CD4-positive, alpha-beta T cell (primary cell): ENCODE data around the gene C2CD4D. TPM values are rescaled to one million over a fixed set of nuclear protein-coding genes. Genes with fewer than 3 reads are reported as not detected.

Experiments used
- ATAC-seq: fragments of 200-7000 bp; cut with Tn5 transposase; one replicate; pipeline ENCODE4 v1.10.0; 2022; ENCODE audit warnings: mild to moderate bottlenecking; ENCODE audit not compliant: poor library complexity
- CTCF ChIA-PET: fragments of 350-600 bp; sonication (Branson Sonifier 250); formaldehyde crosslinking; loops from one replicate; lab custom pipeline; 2021; ENCODE audit warnings: antibody characterized with exemption, inconsistent platforms; lab: Charles Lee
- POLR2A ChIA-PET: fragments of 350-600 bp; sonication (Branson Sonifier 250); formaldehyde crosslinking; loops from one replicate; lab custom pipeline; 2021; ENCODE audit warnings: antibody characterized with exemption, inconsistent platforms; lab: Charles Lee
- DNase-seq, 14 experiments: peaks; one replicate each; pipeline ENCODE4 v3.0.0-alpha.2; 2013 to 2020; ENCODE audit warnings: mixed read lengths in 2 of 14
- H3K27ac ChIP-seq, 2 donors: one replicate each; pipeline versions ENCODE4 v1.5.1 to v1.7.0; 2013; ENCODE audit warnings: low read length in 2 of 2, low read depth in 1 of 2, mild to moderate bottlenecking in 1 of 2
- H3K27me3 ChIP-seq, 2 experiments: 1 replicate in 1 of 2; 2 replicates in 1 of 2; pipeline versions ENCODE4 v1.6.1 to v1.7.0; 2013; ENCODE audit warnings: low read length in 2 of 2, control low read depth in 1 of 2, mild to moderate bottlenecking in 1 of 2, moderate library complexity in 1 of 2; ENCODE audit not compliant: insufficient read depth in 2 of 2, control insufficient read depth in 1 of 2
- H3K36me3 ChIP-seq: one replicate; pipeline ENCODE4 v1.6.1; 2013; ENCODE audit warnings: low read length, control low read depth; ENCODE audit not compliant: insufficient read depth
- H3K4me1 ChIP-seq: one replicate; pipeline ENCODE4 v1.6.1; 2013; ENCODE audit warnings: low read length, control low read depth; ENCODE audit not compliant: insufficient read depth
- H3K4me3 ChIP-seq: one replicate; pipeline ENCODE4 v1.5.1; 2013; ENCODE audit warnings: mild to moderate bottlenecking, low read length, moderate library complexity
- H3K9me3 ChIP-seq, 2 experiments: 1 replicate in 1 of 2; 2 replicates in 1 of 2; pipeline versions ENCODE4 v1.6.1 to v1.7.0; 2013; ENCODE audit warnings: low read length in 2 of 2, mild to moderate bottlenecking in 2 of 2, control low read depth in 1 of 2, moderate library complexity in 1 of 2; ENCODE audit not compliant: control insufficient read depth in 1 of 2, insufficient read depth in 1 of 2
- H3K27ac Mint-ChIP-seq: one replicate; pipeline ENCODE4 v1.8.0; 2020; ENCODE audit warnings: mixed read lengths
- H3K27me3 Mint-ChIP-seq: one replicate; pipeline ENCODE4 v1.8.0; 2021; ENCODE audit warnings: mixed read lengths
- H3K36me3 Mint-ChIP-seq: one replicate; pipeline ENCODE4 v1.8.0; 2021; ENCODE audit warnings: low read depth, mixed read lengths
- H3K4me1 Mint-ChIP-seq: one replicate; pipeline ENCODE4 v1.8.0; 2021; ENCODE audit warnings: low read depth, mixed read lengths
- H3K4me3 Mint-ChIP-seq: one replicate; pipeline ENCODE4 v1.8.0; 2020; ENCODE audit warnings: mild to moderate bottlenecking, mixed read lengths
- H3K9me3 Mint-ChIP-seq: one replicate; pipeline ENCODE4 v1.8.0; 2020; ENCODE audit warnings: mixed read lengths
- intact Hi-C, 2 experiments: fragments of 100-400 bp; cut with DNase I in 1 of 2; cut with micrococcal nuclease in 1 of 2; formaldehyde crosslinking; loops; one replicate each; pipeline versions ENCODE4 v1.15.1 to v1.9.0; 2023 to 2025; cut with DNase I, micrococcal nuclease
- total RNA-seq, 174 experiments: library from RNA in 2 of 174; stranded (reverse) in 2 of 174; gene quantifications; one replicate each; pipeline ENCODE4 v1.2.3 and lab custom pipeline; 2021 to 2026
- TF ChIP-seq, protein P1 (sequence below): fragments of 200-600 bp; IDR thresholded peaks from one replicate; pipeline ENCODE4 v1.8.0; 2022; ENCODE audit warnings: antibody characterized with exemption, mild to moderate bottlenecking

C2CD4D gene
- total RNA-seq, 2 experiments from 2014 or later = 0.75 to 0.88 TPM

DNA sequence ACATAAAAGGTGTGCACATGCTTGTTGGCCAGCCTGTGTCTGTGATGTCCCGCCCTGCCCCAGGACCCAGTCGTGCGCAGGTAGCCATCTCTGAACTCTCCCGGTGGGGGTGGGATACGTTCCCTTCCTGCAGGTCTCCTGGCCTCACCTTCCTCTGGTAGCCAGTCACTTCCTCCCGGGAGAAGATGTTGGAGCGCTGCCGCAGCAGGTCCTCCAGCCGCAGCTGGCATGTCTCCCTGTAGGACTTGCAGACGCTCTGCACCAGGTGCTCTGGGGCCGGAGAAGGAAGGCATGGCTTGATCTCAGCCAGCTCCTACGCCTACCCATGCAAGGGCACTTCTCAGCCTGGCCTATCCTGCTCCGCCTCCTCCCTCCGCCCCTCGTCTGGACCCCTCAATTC is 25.2 kb downstream of the C2CD4D start:
- no peaks in the 10 kb centered on the region for H3K27me3 Mint-ChIP-seq
- peak overlapping the region; percentile 28 for H3K27ac Mint-ChIP-seq
- Histone ChIP-seq H3K27ac (no peak overlapping the region), H3K4me1 (peaks cover 73% of the 10 kb centered on the region), H3K9me3 (no peaks in the 10 kb centered on the region), H3K36me3 (peaks cover 14% of the 10 kb centered on the region), H3K27me3 (no peaks in the 10 kb centered on the region), H3K4me3 (no peak overlapping the region)
- no peak for DNase-seq
- intact Hi-C loops = no loop called here
- CTCF ChIA-PET = no interaction called here
- peaks cover 54% of the 10 kb centered on the region for H3K4me1 Mint-ChIP-seq
- TF ChIP-seq, protein P1, sequence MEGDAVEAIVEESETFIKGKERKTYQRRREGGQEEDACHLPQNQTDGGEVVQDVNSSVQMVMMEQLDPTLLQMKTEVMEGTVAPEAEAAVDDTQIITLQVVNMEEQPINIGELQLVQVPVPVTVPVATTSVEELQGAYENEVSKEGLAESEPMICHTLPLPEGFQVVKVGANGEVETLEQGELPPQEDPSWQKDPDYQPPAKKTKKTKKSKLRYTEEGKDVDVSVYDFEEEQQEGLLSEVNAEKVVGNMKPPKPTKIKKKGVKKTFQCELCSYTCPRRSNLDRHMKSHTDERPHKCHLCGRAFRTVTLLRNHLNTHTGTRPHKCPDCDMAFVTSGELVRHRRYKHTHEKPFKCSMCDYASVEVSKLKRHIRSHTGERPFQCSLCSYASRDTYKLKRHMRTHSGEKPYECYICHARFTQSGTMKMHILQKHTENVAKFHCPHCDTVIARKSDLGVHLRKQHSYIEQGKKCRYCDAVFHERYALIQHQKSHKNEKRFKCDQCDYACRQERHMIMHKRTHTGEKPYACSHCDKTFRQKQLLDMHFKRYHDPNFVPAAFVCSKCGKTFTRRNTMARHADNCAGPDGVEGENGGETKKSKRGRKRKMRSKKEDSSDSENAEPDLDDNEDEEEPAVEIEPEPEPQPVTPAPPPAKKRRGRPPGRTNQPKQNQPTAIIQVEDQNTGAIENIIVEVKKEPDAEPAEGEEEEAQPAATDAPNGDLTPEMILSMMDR = no peak
- H3K36me3 Mint-ChIP-seq = no peaks in the 10 kb centered on the region
- POLR2A ChIA-PET = interaction anchor here (4.0 kb wide), 1 partner anchor 25 kb away, joined by 23 read pairs; the partner anchor contains the start of gene TDRKH
- no peak for ATAC-seq
- H3K9me3 Mint-ChIP-seq = no peaks in the 10 kb centered on the region
- no peak overlapping the region for H3K4me3 Mint-ChIP-seq

DNA sequence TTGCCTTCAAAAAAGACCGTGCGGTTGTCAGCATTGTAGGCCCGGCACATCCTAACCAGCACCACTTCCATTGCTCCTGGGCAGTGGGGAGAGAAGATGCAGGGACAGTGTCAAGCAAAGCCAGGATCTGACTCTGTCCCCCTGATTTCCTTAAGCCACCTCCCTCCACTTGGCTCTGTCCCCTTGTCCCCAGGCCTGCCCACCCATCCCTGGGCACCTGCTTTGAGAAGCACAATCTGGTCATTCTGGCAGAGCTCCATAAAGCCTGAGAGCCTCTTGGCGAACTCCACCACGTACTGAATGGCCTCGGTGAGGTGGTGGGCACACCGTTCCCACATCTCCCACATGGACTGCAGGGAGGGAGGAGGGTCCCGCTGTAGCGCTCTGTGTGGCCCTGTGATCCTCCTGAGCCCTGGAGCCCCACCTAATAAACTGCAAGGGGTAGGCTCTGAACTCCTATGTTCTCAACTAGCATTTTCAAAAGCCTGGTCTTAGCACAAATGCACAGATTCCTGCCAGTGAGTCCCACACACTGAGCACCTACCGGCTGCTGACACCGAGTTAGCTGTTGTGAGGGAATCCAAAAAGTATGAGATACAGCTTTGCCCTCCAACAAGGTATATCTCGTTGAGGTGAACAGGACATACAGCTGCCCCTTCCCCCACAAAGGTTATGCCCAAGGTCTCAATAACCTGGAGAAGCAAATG is 26.2 kb downstream of the C2CD4D start:
- TF ChIP-seq, protein P1 = no peak
- Histone ChIP-seq H3K4me1 (peaks cover 63% of the 10 kb centered on the region), H3K4me3 (no peak overlapping the region), H3K36me3 (peaks cover 14% of the 10 kb centered on the region), H3K27ac (peak overlapping the region in 1 of 2 donors; percentile 0), H3K9me3 (no peaks in the 10 kb centered on the region), H3K27me3 (no peaks in the 10 kb centered on the region)
- ChIA-PET CTCF (interaction anchor here (1.5 kb wide), 1 partner anchor 10 kb away, joined by 5 read pairs; no protein-coding TSS in a partner anchor), POLR2A (no interaction called here)
- no peak overlapping the region for H3K27ac Mint-ChIP-seq
- DNase-seq = no peak
- H3K36me3 Mint-ChIP-seq = no peaks in the 10 kb centered on the region
- no peak for ATAC-seq
- no peak overlapping the region for H3K4me3 Mint-ChIP-seq
- H3K9me3 Mint-ChIP-seq = no peaks in the 10 kb centered on the region
- no peaks in the 10 kb centered on the region for H3K27me3 Mint-ChIP-seq
- intact Hi-C loops = no loop called here
- peaks cover 53% of the 10 kb centered on the region for H3K4me1 Mint-ChIP-seq

DNA sequence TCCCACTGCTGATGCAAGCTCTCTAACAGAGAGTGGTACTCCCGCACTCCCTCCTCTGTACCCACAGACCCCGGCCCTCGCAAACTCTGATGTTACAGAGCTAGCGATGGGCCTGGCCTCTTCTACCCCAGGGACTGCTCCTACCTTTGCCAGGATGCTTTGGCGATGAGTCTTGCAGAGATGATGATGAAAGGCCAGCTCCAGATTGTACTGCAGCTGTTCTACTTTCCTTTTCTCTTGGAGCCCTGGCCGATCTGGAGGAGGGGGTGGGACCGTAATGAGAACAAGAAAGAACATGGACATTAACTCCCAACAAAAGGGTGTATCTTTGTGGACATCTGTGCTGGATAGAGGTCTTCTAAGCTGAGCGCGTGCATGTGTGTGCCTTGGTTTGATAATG is 28.4 kb downstream of the C2CD4D start:
- H3K27me3 Mint-ChIP-seq = no peaks in the 10 kb centered on the region
- no peaks in the 10 kb centered on the region for H3K36me3 Mint-ChIP-seq
- H3K4me1 Mint-ChIP-seq = peaks cover 31% of the 10 kb centered on the region

More for the DNA sequence above, 28.4 kb downstream of the C2CD4D start:
- CTCF ChIA-PET = interaction anchor here (1.2 kb wide), 1 partner anchor 217 kb away, joined by 3 read pairs; no protein-coding TSS in a partner anchor
- no peaks in the 10 kb centered on the region for H3K9me3 ChIP-seq
- H3K27ac ChIP-seq = no peak overlapping the region
- DNase-seq (no peak), ATAC-seq (no peak)
- POLR2A ChIA-PET = interaction anchor here (0.6 kb wide), 1 partner anchor 364 kb away, joined by 3 read pairs; no protein-coding TSS in a partner anchor
- intact Hi-C loops = no loop called here
- H3K36me3 ChIP-seq = peaks cover 18% of the 10 kb centered on the region
- H3K27me3 ChIP-seq = no peaks in the 10 kb centered on the region
- H3K4me3 ChIP-seq = no peak overlapping the region
- H3K9me3 Mint-ChIP-seq = no peaks in the 10 kb centered on the region
- peak overlapping the region; percentile 14 for H3K27ac Mint-ChIP-seq
- H3K4me1 ChIP-seq = peaks cover 41% of the 10 kb centered on the region
- TF ChIP-seq, protein P1 = no peak
- H3K4me3 Mint-ChIP-seq = no peak overlapping the region
